HG02610 (cell line): Measurements from ENCODE around the gene ELMO1.

ENCODE experiments used
- ATAC-seq: cut with Tn5 transposase; IDR thresholded peaks from one replicate; pipeline ENCODE4 v1.9.1; 2021; ENCODE audit warnings: mild to moderate bottlenecking, moderate library complexity; ENCODE audit not compliant: unreplicated experiment

The ELMO1 gene

DNA sequence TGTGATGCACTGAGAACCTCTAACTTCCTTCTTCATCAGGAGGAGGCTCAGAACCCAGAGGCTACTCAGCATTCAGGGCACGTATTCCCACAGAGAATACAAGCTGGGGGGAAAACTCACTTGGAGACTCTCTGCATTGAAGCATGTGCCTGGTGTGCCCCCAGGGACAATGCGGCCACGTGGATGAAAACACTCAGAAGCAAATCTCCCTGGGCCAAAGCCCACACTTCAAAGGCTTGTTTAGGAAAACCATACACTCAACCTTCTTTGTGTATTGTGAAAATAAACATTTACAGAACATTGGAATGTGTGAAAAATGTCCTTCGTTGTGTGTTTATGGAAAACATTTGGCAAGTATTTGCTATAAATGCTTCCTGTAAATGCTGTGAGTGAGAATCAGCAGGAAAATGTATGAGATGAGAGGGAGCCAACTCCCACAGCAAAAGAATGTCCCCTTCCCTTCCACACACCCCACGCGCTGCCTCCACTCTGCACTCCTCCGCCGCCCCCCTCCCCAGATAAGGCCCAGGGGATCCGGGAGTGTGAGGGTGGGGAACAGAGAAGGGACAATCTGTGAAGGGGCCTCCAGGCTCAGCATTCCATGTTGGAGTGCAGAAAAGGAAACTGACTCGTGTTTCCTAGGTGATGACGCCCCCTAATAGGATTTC, 339.5 kb downstream of the ELMO1 start:
- ATAC-seq = no peak

DNA sequence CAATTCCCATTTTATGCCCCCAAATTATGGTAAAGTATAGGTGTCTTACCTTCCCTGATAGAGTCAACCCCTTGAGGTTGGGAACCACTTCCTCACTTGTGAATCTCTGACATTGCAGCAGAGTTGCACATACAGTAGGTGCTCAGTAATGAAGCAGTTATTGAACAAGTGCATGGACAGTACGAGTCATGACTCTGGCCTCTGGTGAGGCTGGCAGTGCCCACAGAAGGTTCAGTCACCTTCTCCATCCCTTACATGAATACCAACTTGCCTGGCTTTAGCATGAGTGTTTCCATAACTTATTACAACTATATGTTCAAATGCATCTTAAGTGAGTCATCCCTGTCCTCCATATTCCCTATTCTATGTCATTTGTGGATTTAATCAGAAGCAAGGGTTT, 340.0 kb downstream of the ELMO1 start:
- no peak for ATAC-seq

DNA sequence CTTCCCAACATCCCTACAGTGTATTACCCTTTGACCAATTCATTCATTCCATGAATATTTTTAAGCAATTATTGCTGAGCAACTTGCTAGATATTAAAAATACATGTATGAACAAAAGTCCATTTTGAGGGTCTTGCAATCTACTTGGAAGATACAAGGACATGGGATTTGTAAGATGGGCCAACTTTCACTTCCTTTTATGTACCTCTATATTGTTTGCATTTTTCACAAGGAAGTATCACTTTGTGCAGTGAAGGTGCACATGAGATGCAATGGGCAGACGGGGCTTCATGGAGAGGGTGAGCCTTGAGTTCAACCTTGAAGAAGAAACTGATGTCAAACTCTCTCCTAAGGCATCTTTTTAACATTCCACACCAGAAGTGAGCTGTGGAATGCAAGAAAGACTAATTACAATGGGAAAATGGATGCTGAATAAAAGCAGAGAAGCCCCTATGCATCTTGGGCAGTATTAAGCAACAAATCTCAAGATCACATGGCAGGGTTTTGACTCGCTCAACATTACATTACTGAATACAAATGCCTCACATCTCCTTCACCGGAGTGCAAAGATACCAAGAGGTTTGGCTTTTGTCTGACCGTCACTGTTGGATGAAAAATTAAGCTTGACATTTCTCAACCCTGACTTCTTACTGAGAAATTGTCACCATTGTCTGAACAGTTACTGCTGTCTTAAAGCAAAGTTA, 341.5 kb downstream of the ELMO1 start:
- ATAC-seq = no peak

DNA sequence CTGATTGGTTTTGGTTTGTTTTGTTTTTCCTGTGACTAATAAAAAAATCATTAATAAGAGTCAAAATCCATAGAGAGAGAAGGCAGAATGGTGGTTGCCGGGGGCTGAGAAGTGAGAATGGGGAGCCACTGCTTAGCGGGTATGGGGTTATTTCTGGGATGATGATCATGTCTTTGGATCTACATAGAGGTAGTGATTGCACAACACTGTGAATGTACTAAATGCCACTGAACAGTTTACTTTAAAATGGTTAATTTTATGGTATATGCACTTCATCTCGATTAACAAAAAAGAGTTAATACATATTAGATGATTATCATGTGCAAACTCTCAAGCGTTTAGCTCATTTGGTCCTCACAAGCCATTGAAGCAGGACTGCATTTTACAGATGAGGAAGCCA, 342.9 kb downstream of the ELMO1 start:
- ATAC-seq = no peak

- ATAC-seq = no peak
Measured at GRCh38 chr7:37104822-37105518, 343.7 kb downstream of the ELMO1 start.

DNA sequence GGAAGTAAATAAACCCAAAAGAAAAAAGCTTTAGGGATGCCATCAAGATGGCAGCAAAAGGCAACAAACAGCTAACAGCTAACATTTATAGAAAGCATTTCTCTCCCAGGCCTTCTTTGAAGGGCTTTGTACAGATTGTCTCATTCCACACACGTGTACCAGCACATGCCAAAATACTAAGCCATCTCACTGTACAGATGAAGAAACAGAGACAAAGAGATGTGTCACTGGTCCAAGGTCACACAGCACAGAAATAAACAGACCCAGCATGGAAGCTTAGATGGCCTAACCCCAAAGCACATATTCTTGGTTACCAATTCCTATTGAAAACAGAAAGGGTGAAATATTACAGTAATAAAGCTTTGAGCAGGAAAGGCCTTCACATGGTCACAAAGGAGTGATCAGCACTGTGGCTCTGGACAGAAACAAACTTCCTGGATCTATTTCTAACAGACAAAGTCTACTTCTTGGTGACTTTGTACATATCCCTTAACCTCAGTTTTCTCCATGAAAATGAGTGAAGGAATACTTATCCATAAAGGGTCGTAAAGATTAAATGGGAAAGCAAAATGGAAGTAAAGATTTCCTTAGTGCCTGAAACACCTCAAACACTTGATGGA, 346.0 kb downstream of the ELMO1 start:
- no peak for ATAC-seq

- no peak for ATAC-seq
Measured at GRCh38 chr7:37100735-37101331, 347.8 kb downstream of the ELMO1 start.

GRCh38 chr7:37098762-37099161, 349.9 kb downstream of the ELMO1 start:
- ATAC-seq = no peak

- ATAC-seq = no peak
Measured at GRCh38 chr7:37097983-37098382, 350.7 kb downstream of the ELMO1 start.

DNA sequence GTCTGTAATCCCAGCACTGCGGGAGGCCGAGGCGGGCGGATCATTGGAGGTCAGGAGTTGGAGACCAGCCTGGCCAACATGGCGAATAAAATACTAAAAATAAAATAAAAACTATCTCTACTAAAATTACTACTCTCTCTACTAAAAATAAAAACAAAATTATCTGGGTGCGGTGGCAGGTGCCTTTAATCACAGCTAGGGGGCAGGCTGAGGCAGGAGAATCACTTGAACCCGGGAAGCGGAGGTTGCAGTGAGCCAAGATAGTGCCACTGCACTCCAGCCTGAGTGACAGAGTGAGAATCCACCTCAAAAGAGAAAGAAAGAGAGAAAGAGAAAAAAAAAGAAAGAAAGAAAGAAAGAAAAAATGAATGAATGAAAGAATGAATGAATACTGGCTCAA, 351.4 kb downstream of the ELMO1 start:
- no peak for ATAC-seq

DNA sequence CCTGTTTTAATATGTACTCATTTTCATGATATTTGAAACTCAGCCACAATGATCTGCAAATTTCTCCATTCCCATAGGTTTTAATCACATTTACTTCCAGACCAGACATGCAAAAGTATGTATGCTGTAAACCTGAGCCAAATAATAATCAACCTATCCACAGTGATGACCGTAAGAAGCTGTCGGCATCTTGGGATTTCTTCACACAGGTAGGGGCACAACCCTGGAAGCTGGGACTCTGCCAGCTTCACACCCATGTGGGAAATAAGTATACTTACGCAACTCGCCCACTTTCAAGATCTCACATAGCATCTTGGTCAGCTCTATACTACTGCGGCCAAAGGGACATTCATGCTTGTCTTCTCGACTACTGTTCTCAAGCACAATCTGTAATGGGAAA, 352.3 kb downstream of the ELMO1 start:
- no peak for ATAC-seq

DNA sequence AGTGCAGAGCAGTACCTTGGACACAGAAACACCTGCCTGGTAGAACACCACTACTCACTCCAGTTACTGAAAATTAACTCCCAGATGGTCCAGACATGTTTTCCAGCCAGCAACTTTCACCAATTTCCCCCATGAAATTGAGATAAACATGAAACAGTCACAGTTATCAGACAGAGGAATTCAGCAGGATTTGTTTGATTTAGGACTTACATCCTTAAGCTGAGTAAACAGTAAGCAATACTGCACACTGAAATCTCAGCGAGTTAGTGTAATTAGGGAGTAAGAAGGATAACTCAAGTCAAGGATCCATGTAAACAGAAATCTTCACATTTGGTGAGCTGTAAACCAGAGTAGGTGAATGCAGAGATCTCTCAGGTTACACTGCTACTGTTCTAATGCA, 353.5 kb downstream of the ELMO1 start:
- ATAC-seq = no peak

GRCh38 chr7:37093257-37093656, 355.4 kb downstream of the ELMO1 start:
- ATAC-seq = no peak

DNA sequence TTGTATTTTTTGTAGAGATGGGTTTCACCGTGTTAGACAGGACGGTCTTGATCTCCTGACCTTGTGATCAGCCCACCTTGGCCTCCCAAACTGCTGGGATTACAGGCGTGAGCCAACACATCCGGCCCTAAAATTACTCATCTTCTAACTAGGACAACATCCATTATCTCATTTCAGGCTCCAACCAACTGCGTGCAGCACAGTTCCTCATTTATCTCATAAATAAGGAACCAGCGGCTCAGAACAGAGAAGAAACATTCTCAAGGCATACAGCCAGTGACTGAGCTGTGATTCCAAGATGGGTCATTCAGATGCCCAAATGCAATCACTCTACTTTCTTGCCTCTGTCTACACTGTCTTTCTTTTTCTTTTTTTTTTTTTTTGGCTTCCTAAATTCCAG, 356.1 kb downstream of the ELMO1 start:
- ATAC-seq = no peak

GRCh38 chr7:37089972-37090371, 358.7 kb downstream of the ELMO1 start:
- ATAC-seq = no peak

GRCh38 chr7:37085600-37085999, 363.1 kb downstream of the ELMO1 start:
- no peak for ATAC-seq

DNA sequence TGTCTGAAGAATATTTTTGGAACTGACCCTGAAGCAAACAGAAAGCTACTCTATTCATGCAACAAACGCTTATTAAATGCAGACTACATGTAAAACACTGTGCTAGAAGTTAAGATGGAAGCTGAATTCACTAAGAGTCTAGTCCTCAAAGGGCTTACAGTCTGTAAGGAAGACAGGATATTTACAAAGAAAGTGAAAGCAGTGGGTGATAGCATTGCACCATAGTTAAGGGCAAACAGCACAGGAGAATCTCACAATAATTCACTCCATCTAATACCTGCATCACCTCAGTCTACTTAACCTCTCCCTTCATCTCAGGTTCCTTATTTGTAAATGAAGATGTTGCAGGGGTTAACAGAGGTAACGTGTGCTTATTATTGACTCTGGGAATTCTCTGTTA, 364.4 kb downstream of the ELMO1 start:
- no peak for ATAC-seq

- ATAC-seq = no peak
Measured at GRCh38 chr7:37083311-37084096, 365.2 kb downstream of the ELMO1 start.

GRCh38 chr7:37081436-37081835, 367.2 kb downstream of the ELMO1 start:
- ATAC-seq = no peak

DNA sequence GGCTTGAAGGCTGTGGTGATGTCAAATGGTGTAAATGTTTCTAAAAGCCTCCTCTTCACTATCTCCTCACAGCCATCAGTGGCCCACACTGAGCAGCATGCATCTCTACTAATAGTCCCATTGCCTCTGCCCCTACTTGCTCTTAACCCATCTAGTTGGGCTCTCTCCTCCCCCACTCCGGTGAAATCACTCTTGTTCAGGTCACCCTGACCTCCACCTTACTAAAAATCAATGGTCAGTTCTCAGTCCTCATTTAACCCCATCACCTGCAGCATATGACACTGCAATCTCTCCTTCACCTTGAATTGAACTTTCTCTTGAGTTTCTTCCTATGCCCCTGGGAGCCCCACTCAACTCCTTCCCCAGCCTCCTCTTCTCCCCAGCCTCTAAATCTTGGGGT, 369.2 kb downstream of the ELMO1 start:
- ATAC-seq = no peak

DNA sequence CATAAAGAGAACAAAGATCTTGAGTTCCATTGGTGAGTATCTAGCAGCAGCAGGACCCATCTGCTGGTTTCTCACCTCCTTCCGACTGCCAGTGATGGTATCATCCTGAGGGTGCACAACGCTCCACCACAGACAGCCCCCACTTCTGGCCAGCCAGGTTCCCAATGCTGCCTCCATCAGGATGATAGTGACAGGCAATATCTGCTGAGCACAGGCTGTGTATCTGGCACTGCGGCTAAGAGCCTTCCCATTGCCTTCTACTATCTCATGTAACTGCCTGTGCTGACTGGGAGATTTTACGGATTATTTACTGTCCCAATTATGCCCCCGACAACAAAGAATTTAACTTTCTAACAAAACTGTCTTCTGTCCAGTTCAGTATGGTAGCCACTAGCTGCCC, 372.0 kb downstream of the ELMO1 start:
- ATAC-seq = no peak
